ENCODE results near the gene FAF1.

- no peak for TF ChIP-seq CTCF (IDR thresholded peaks at IDR 0.05)
- no peak for TF ChIP-seq POLR2AphosphoS5 (IDR thresholded peaks at IDR 0.05)
- no peak for TF ChIP-seq EP300 (IDR thresholded peaks at IDR 0.05; ENCODE audit: low read depth)
These were observed 506.8 kb downstream of the FAF1 start for GRCh38 chr1:50453266-50453665.

Data from transverse colon (tissue), 4 donors.